GM12878 (cell line): ENCODE results near the gene ARHGAP5. TPM values are rescaled to one million over a fixed set of nuclear protein-coding genes. Genes with fewer than 3 reads are reported as not detected.
"Not testable (repeated sequence)": the region's sequence is repeated elsewhere in the genome, so short reads cannot be mapped to it uniquely, and the experiment has no call there.

Source experiments
- ATAC-seq: fragments of 200-7000 bp; cut with Tn5 transposase; 3 replicates; pipeline ENCODE4 v1.9.1; 2020; ENCODE audit warnings: mild to moderate bottlenecking, moderate library complexity
- BruUV-seq: library from RNA; stranded (reverse); fragments of 400-500 nt; replicated peaks from 2 replicates; lab custom pipeline; 2021; lab: Mats Ljungman, UMichigan
- CTCF ChIA-PET: fragments of 300-600 bp; sonication (Branson Sonifier 250); formaldehyde crosslinking; extraction: SDS; loops from one replicate; lab custom pipeline; 2021; ENCODE audit warnings: inconsistent platforms; lab: Yijun Ruan, JAX
- POLR2A ChIA-PET: fragments of 350-600 bp; formaldehyde crosslinking; extraction: SDS; loops from one replicate; lab custom pipeline; 2021; ENCODE audit warnings: inconsistent platforms; lab: Charles Lee
- RAD21 ChIA-PET: fragments of 300-600 bp; sonication (Branson Sonifier 250); formaldehyde crosslinking; loops from one replicate; lab custom pipeline; 2023; ENCODE audit warnings: antibody characterized with exemption; ENCODE audit not compliant: unreplicated experiment; lab: Charles Lee
- SMC1A ChIA-PET: fragments of 300-600 bp; sonication (Branson Sonifier 250); formaldehyde crosslinking; loops from one replicate; lab custom pipeline; 2023; ENCODE audit not compliant: unreplicated experiment, uncharacterized antibody; lab: Charles Lee
- DNase-seq: peaks from one replicate; pipeline ENCODE4 v3.0.0-alpha.2; 2011; ENCODE audit warnings: low read depth, low spot score
- FAIRE-seq: peaks from 3 replicates; lab custom pipeline; 2011; peaks lifted over from hg19 to GRCh38; lab: Jason Lieb, UNC
- H2AFZ ChIP-seq: 2 replicates; pipeline ENCODE4 v1.6.0; 2011; ENCODE audit warnings: low read depth, low read length, control low read depth; ENCODE audit not compliant: control insufficient read depth
- H3K27ac ChIP-seq: 2 replicates; pipeline ENCODE4 v1.5.1; 2011; ENCODE audit warnings: control low read depth; ENCODE audit not compliant: control insufficient read depth, insufficient read depth
- H3K27me3 ChIP-seq, 2 experiments: replicated peaks in 1 of 2; 2 replicates each; pipeline versions ENCODE4 v1.6.0 to v1.6.1; 2011; ENCODE audit warnings: low read length in 1 of 2; ENCODE audit not compliant: control insufficient read depth in 2 of 2, insufficient read depth in 2 of 2
- H3K36me3 ChIP-seq, 2 experiments: 2 replicates each; pipeline ENCODE4 v1.5.1; 2011; ENCODE audit warnings: low read length in 1 of 2; ENCODE audit not compliant: control insufficient read depth in 2 of 2, insufficient read depth in 2 of 2
- H3K4me1 ChIP-seq: 2 replicates; pipeline ENCODE4 v1.6.1; 2011; ENCODE audit warnings: mild to moderate bottlenecking, low read length, moderate library complexity, mixed read lengths; ENCODE audit not compliant: control insufficient read depth, insufficient read depth
- H3K4me2 ChIP-seq: 2 replicates; pipeline ENCODE4 v1.6.0; 2011; ENCODE audit warnings: control low read depth; ENCODE audit not compliant: control insufficient read depth, insufficient read depth
- H3K4me3 ChIP-seq: fragments of 200-600 bp; sonication (generic); 2 replicates; pipeline ENCODE4 v1.5.1; 2016
- H3K79me2 ChIP-seq: 2 replicates; pipeline ENCODE4 v1.6.0; 2011; ENCODE audit warnings: low read length; ENCODE audit not compliant: control insufficient read depth, insufficient read depth
- H3K9ac ChIP-seq: 2 replicates; pipeline ENCODE4 v1.8.0; 2011; ENCODE audit warnings: low read length, control low read depth, mixed read lengths; ENCODE audit not compliant: control insufficient read depth, insufficient read depth
- H3K9me3 ChIP-seq: replicated peaks from 3 replicates; pipeline ENCODE4 v1.5.1; 2011; ENCODE audit warnings: mild to moderate bottlenecking, low read length; ENCODE audit not compliant: control insufficient read depth, insufficient read depth
- H4K20me1 ChIP-seq: 2 replicates; pipeline ENCODE4 v1.6.0; 2011; ENCODE audit not compliant: control insufficient read depth, insufficient read depth
- CBFB ChIP-seq: IDR thresholded peaks from 2 replicates; pipeline ENCODE4 v1.6.1; 2016; ENCODE audit warnings: antibody characterized with exemption, low read depth
- DPF2 ChIP-seq: fragments of 450-650 bp; IDR thresholded peaks from 2 replicates; pipeline ENCODE4 v1.6.1; 2017; ENCODE audit warnings: mild to moderate bottlenecking
- WGBS: methylation state at CpG from one replicate; pipeline ENCODE4 v1.1.6; 2016; ENCODE audit warnings: low lambda C conversion rate; ENCODE audit not compliant: insufficient replicate concordance, insufficient coverage; ENCODE audit errors: missing lambda C conversion rate; 5-methylcytosine and 5-hydroxymethylcytosine counted together
- in situ Hi-C: fragments of 300-500 bp; cut with MboI; formaldehyde crosslinking; loops from 9 replicates; pipeline ENCODE4 v1.14.3; 2018; ENCODE audit warnings: mixed read lengths
- intact Hi-C: fragments of 100-400 bp; cut with micrococcal nuclease; formaldehyde crosslinking; loops from one replicate; pipeline ENCODE4 v1.14.2; 2022; ENCODE audit not compliant: unreplicated experiment
- polyA plus RNA-seq, 11 experiments: library from polyadenylated mRNA; depleted of rRNA in 4 of 11; unstranded in 6 of 11; stranded (reverse) in 5 of 11; fragments of >200 nt; fragmentation: Nextera tagmentation in 4 of 11; fragmentation: Illumina TruSeq in 1 of 11; extraction: Ambion mirVana in 4 of 11; extraction: Trizol in 1 of 11; gene quantifications; 1 replicate in 1 of 11; 2 replicates in 10 of 11; pipeline versions ENCODE4 v1.2.1 to v1.2.3, GENCODE V29; 2011 to 2016; ENCODE audit warnings: inconsistent platforms in 2 of 11, missing spikeins in 2 of 11, low read depth in 1 of 11
- total RNA-seq, 4 experiments: library from RNA; depleted of rRNA in 3 of 4; stranded (reverse); fragments of >200 nt in 3 of 4; fragmentation: Illumina TruSeq in 1 of 4; extraction: Trizol in 1 of 4; gene quantifications; 2 replicates each; pipeline versions ENCODE4 v1.2.1 to v1.2.3, GENCODE V29; 2013 to 2021
- TF ChIP-seq, protein P1 (sequence below): IDR thresholded peaks from 2 replicates; pipeline ENCODE4 v1.6.1; 2011; ENCODE audit warnings: low read depth, mild to moderate bottlenecking, low read length, moderate library complexity, borderline replicate concordance; ENCODE audit errors: extremely low read depth

Gene ARHGAP5
- total and polyA plus RNA-seq, 10 of the 15 experiments (the other 5 are each of a cell fraction or from before 2014, with no cell fraction given): 0.91 to 19.6 (median 7.2) TPM

DNA sequence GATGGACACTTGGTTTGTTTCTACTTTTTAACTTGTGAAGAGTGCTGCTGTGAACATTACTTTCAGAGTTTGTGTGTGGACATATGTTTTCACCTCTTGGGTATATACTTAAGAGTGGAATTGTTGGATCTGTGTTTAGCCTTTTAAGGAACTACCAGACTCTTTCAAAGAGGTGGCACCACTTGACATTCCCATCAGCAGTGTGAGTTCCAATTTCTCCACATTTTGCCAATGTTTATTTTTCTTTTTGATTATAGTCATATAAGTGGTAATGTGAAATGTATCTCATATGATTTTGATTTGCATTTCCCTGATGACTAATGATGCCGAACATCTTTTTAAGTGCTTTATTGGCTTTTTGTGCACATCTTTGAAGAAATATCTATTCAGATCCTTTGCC is 44.8 kb downstream of the ARHGAP5 start:
- BruUV-seq: no TSS peak
- ChIA-PET SMC1A (no interaction called here), POLR2A (no interaction called here), RAD21 (no interaction called here), CTCF (no interaction called here)
- no peak overlapping the region for H3K27ac ChIP-seq
- H3K9ac ChIP-seq: no peak overlapping the region
- H4K20me1 ChIP-seq: no peaks in the 10 kb centered on the region
- TF ChIP-seq CBFB: no peak
- no peak for TF ChIP-seq DPF2
- TF ChIP-seq, protein P1, sequence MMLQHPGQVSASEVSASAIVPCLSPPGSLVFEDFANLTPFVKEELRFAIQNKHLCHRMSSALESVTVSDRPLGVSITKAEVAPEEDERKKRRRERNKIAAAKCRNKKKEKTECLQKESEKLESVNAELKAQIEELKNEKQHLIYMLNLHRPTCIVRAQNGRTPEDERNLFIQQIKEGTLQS: no peak
- in situ Hi-C loops: no loop called here
- FAIRE-seq: no peak
- H3K9me3 ChIP-seq: no peaks in the 10 kb centered on the region
- intact Hi-C loops: no loop called here
- peaks cover 0 to 2% of the 10 kb centered on the region in 2 experiments; a peak in 1 of 4 replicates for H3K36me3 ChIP-seq
- no peak overlapping the region for H2AFZ ChIP-seq
- H3K4me3 ChIP-seq: no peak overlapping the region
- H3K27me3 ChIP-seq: no peaks in the 10 kb centered on the region
- no peak overlapping the region for H3K4me2 ChIP-seq
- no peak for ATAC-seq
- no peaks in the 10 kb centered on the region for H3K79me2 ChIP-seq
- WGBS: 93% methylated on average over 1 of the region's 1 CpG
- DNase-seq: no peak
- no peaks in the 10 kb centered on the region for H3K4me1 ChIP-seq

DNA sequence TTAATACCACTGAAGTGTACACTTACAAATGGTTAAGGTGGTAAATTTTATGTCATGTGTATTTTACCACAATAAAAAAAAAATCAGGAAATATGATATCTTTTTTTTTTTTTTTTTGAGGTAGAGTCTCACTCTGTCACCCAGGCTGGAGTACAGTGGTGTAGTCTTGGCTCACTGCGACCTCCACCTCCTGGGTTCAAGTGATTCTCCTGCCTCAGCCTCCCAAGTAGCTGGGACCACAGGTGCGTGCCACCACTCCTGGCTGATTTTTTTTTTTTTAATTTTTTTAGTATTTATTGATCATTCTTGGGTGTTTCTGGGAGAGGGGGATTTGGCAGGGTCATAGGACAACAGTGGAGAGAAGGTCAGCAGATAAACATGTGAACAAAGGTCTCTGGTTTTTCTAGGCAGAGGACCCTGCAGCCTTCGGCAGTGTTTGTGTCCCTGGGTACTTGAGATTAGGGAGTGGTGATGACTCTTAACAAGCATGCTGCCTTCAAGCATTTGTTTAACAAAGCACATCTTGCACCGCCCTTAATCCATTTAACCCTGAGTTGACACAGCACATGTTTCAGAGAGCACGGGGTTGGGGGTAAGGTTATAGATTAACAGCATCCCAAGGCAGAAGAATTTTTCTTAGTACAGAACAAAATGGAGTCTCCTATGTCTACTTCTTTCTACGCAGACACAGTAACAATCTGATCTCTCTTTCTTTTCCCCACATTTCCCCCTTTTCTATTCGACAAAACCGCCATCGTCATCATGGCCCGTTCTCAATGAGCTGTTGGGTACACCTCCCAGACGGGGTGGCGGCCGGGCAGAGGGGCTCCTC is 50.0 kb downstream of the ARHGAP5 start:
- DNase-seq, POLR2A ChIA-PET, intact Hi-C loops, BruUV-seq, ATAC-seq, H3K4me2 ChIP-seq, H3K4me3 ChIP-seq, H3K4me1 ChIP-seq, H3K27me3 ChIP-seq, H2AFZ ChIP-seq, SMC1A ChIA-PET, H3K79me2 ChIP-seq, H3K36me3 ChIP-seq, H4K20me1 ChIP-seq, RAD21 ChIA-PET, H3K9ac ChIP-seq, in situ Hi-C loops, H3K9me3 ChIP-seq, CTCF ChIA-PET, H3K27ac ChIP-seq, FAIRE-seq: not testable (repeated sequence)
- 98% methylated on average over 4 of the region's 13 CpGs for WGBS

DNA sequence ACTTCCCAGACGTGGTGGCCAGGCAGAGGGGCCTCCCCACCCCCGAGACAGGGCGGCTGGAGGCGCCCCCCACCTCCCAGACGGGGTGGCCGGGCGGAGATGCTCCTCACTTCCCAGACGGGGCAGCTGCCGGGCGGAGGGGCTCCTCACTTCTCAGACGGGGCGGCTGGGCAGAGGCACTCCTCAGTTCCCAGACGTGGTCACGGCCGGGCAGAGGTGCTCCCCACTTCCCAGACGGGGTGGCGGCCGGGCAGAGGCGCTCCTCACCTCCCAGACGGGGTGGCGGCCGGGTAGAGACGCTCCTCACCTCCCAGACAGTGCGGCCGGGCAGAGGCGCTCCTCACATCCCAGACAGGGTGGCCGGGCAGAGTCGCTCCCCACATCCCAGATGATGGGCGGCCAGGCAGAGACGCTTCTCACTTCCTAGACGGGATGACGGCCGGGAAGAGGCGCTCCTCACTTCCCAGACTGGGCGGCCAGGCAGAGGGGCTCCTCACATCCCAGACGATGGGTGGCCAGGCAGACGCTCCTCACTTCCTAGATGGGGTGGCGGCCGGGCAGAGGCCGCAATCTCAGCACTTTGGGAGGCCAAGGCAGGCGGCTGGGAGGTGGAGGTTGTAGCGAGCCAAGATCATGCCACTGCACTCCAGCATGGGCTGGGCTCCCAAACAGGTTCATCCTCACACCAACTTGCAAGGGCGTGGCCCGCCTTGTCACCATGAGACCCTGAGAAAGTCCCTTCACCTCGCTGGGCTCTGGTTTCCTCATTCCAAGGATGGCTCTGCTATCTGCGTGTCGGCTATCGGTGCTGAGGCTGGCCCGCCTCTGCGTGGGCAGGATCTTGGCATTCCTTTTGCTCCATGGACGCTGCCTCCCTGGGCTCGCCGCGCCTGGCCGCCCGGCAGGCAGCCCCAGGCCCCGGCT is 50.9 kb downstream of the ARHGAP5 start:
- H3K4me2 ChIP-seq, H3K4me3 ChIP-seq, H4K20me1 ChIP-seq, H3K9me3 ChIP-seq, H3K9ac ChIP-seq, FAIRE-seq, RAD21 ChIA-PET, H2AFZ ChIP-seq, BruUV-seq, ATAC-seq, in situ Hi-C loops, CTCF ChIA-PET, H3K4me1 ChIP-seq, H3K79me2 ChIP-seq, H3K27ac ChIP-seq, intact Hi-C loops, POLR2A ChIA-PET, H3K36me3 ChIP-seq, SMC1A ChIA-PET, DNase-seq, H3K27me3 ChIP-seq: not testable (repeated sequence)
- WGBS: 97% methylated on average over 41 of the region's 57 CpGs
